SK-N-SH (cell line): ENCODE data around the gene RCE1. TPM values are rescaled to one million over a fixed set of nuclear protein-coding genes. Genes with fewer than 3 reads are reported as not detected.

Source experiments
- CTCF ChIA-PET: fragments of 300-600, 350-600 bp; formaldehyde crosslinking; extraction: SDS; loops from one replicate; lab custom pipeline; 2021; lab: Yijun Ruan, JAX
- POLR2A ChIA-PET: fragments of 350-600 bp; sonication (Branson Sonifier 250); formaldehyde crosslinking; extraction: SDS; loops from one replicate; lab custom pipeline; 2020; ENCODE audit warnings: antibody characterized with exemption, inconsistent platforms; lab: Yijun Ruan, JAX
- DNase-seq: peaks from one replicate; pipeline ENCODE4 v3.0.0; 2012
- H2AFZ ChIP-seq: fragments of 200-600 bp; sonication (generic); 2 replicates; pipeline ENCODE4 v1.8.1; 2016; ENCODE audit warnings: antibody characterized with exemption, mild to moderate bottlenecking, low read depth
- H3F3A ChIP-seq: fragments of 200-600 bp; sonication (generic); replicated peaks from 2 replicates; pipeline ENCODE3; 2016; ENCODE audit warnings: antibody characterized with exemption, mild to moderate bottlenecking; ENCODE audit not compliant: insufficient read depth
- H3K27ac ChIP-seq, 2 experiments: fragments of 200-500 bp in 1 of 2; fragments of 200-600 bp in 1 of 2; sonication (Bioruptor generic) in 1 of 2; sonication (generic), shearing (Covaris generic) in 1 of 2; 2 replicates each; pipeline versions ENCODE4 v1.5.1 to v1.6.1; 2014 to 2016; ENCODE audit warnings: low read depth in 2 of 2, inconsistent platforms in 1 of 2, low read length in 1 of 2, mild to moderate bottlenecking in 1 of 2, mixed read lengths in 1 of 2
- H3K27me3 ChIP-seq: fragments of 200-600 bp; sonication (generic), shearing (Covaris generic); 2 replicates; pipeline ENCODE4 v1.6.1; 2016; ENCODE audit warnings: mixed run types; ENCODE audit not compliant: insufficient read depth
- H3K36me3 ChIP-seq, 2 experiments: fragments of 200-500 bp in 1 of 2; fragments of 200-600 bp in 1 of 2; sonication (Bioruptor generic) in 1 of 2; sonication (generic) in 1 of 2; replicated peaks in 1 of 2; 2 replicates each; pipeline versions ENCODE3 to v1.5.1; 2014 to 2016; ENCODE audit warnings: low read length in 1 of 2, mild to moderate bottlenecking in 1 of 2; ENCODE audit not compliant: insufficient read depth in 2 of 2, control insufficient read depth in 1 of 2
- H3K4me1 ChIP-seq, 2 experiments: fragments of 200-500 bp in 1 of 2; fragments of 200-600 bp in 1 of 2; sonication (Bioruptor generic) in 1 of 2; sonication (generic), shearing (Covaris generic) in 1 of 2; 2 replicates each; pipeline versions ENCODE4 v1.5.1 to v1.6.1; 2014 to 2016; ENCODE audit warnings: low read depth in 1 of 2, low read length in 1 of 2, mixed run types in 1 of 2; ENCODE audit not compliant: insufficient read depth in 2 of 2, control insufficient read depth in 1 of 2
- H3K4me2 ChIP-seq: fragments of 200-600 bp; sonication (generic), shearing (Covaris generic); 2 replicates; pipeline ENCODE4 v1.6.1; 2017; ENCODE audit warnings: mixed run types
- H3K4me3 ChIP-seq, 2 experiments: fragments of 200-500 bp in 1 of 2; fragments of 200-600 bp in 1 of 2; sonication (Bioruptor generic) in 1 of 2; sonication (generic), shearing (Covaris generic) in 1 of 2; 2 replicates each; pipeline versions ENCODE4 v1.5.1 to v1.8.1; 2014 to 2016; ENCODE audit warnings: low read depth in 2 of 2, inconsistent platforms in 1 of 2, low read length in 1 of 2, mild to moderate bottlenecking in 1 of 2, mixed read lengths in 1 of 2, moderate library complexity in 1 of 2
- H3K79me2 ChIP-seq: fragments of 200-600 bp; sonication (generic); 2 replicates; pipeline ENCODE4 v1.8.1; 2017; ENCODE audit warnings: mild to moderate bottlenecking; ENCODE audit not compliant: insufficient read depth
- H3K9ac ChIP-seq: fragments of 200-600 bp; sonication (generic); 2 replicates; pipeline ENCODE4 v1.6.1; 2017; ENCODE audit warnings: mixed run types
- H3K9me2 ChIP-seq: fragments of 200-600 bp; sonication (generic); 2 replicates; pipeline ENCODE4 v1.6.1; 2017; ENCODE audit warnings: mixed run types
- H3K9me3 ChIP-seq: fragments of 200-600 bp; sonication (generic); 2 replicates; pipeline ENCODE4 v1.6.1; 2017; ENCODE audit warnings: mixed run types, mild to moderate bottlenecking, moderate library complexity
- H4K20me1 ChIP-seq: fragments of 200-600 bp; sonication (generic); 2 replicates; pipeline ENCODE4 v1.6.1; 2017; ENCODE audit warnings: mild to moderate bottlenecking, mixed run types; ENCODE audit not compliant: insufficient read depth
- CHD2 ChIP-seq: fragments of 150-350 bp; IDR thresholded peaks from 2 replicates; pipeline ENCODE4 v1.6.1; 2018; ENCODE audit warnings: low read length; ENCODE audit not compliant: partially characterized antibody
- ELF1 ChIP-seq: IDR thresholded peaks from 2 replicates; pipeline ENCODE4 v1.4.0; 2012
- EP300 ChIP-seq, 2 experiments: IDR thresholded peaks; 2 replicates each; pipeline versions ENCODE4 v1.4.0 to v1.6.1; 2012; ENCODE audit warnings: borderline replicate concordance in 1 of 2, low read depth in 1 of 2, low read length in 1 of 2
- EZH2phosphoT487 ChIP-seq: fragments of 200-600 bp; sonication (generic); IDR thresholded peaks from 2 replicates; pipeline ENCODE4 v1.6.1; 2017; ENCODE audit warnings: low read depth, mixed run types, mild to moderate bottlenecking, antibody characterized with exemption, moderate library complexity, borderline replicate concordance
- FOSL2 ChIP-seq: IDR thresholded peaks from 2 replicates; pipeline ENCODE4 v1.4.0; 2012; ENCODE audit warnings: low read depth, mild to moderate bottlenecking, moderate library complexity, borderline replicate concordance
- FOXJ3 ChIP-seq: sonication (generic); formaldehyde crosslinking; IDR thresholded peaks from 2 replicates; pipeline ENCODE4 v1.5.1; 2020; ENCODE audit warnings: mild to moderate bottlenecking, missing genetic modification reagents
- FOXM1 ChIP-seq: IDR thresholded peaks from 2 replicates; pipeline ENCODE4 v1.4.0; 2012; ENCODE audit warnings: low read depth, mild to moderate bottlenecking
- GABPA ChIP-seq: IDR thresholded peaks from 2 replicates; pipeline ENCODE4 v1.4.0; 2012; ENCODE audit warnings: low read depth, mild to moderate bottlenecking
- JUND ChIP-seq: IDR thresholded peaks from 2 replicates; pipeline ENCODE4 v1.4.0; 2012
- MEF2A ChIP-seq: IDR thresholded peaks from 2 replicates; pipeline ENCODE4 v1.4.0; 2012; ENCODE audit warnings: low read depth, borderline replicate concordance
- NFIC ChIP-seq: IDR thresholded peaks from 2 replicates; pipeline ENCODE4 v1.4.0; 2012; ENCODE audit warnings: borderline replicate concordance
- NRF1 ChIP-seq: IDR thresholded peaks from 2 replicates; pipeline ENCODE4 v1.6.1; 2012; ENCODE audit warnings: low read depth, mild to moderate bottlenecking, low read length
- POLR2AphosphoS5 ChIP-seq: IDR thresholded peaks from 2 replicates; pipeline ENCODE4 v1.6.1; 2012; ENCODE audit warnings: low read depth, low read length
- RAD21 ChIP-seq: IDR thresholded peaks from 2 replicates; pipeline ENCODE4 v1.6.1; 2012; ENCODE audit warnings: mild to moderate bottlenecking, low read length
- RXRA ChIP-seq: IDR thresholded peaks from 2 replicates; pipeline ENCODE4 v1.4.0; 2012; ENCODE audit warnings: low read depth, mild to moderate bottlenecking, borderline replicate concordance
- SIN3A ChIP-seq: IDR thresholded peaks from 2 replicates; pipeline ENCODE4 v1.6.1; 2012; ENCODE audit warnings: low read depth, mild to moderate bottlenecking, low read length, moderate library complexity, borderline replicate concordance
- SMC3 ChIP-seq: IDR thresholded peaks from 2 replicates; pipeline ENCODE4 v1.6.1; 2012; ENCODE audit warnings: low read depth, low read length, improper control_type of control experiment
- TAF1 ChIP-seq: IDR thresholded peaks from 2 replicates; pipeline ENCODE4 v1.6.1; 2012; ENCODE audit warnings: low read depth, mild to moderate bottlenecking, low read length, moderate library complexity, borderline replicate concordance
- TCF12 ChIP-seq: IDR thresholded peaks from 2 replicates; pipeline ENCODE4 v1.4.0; 2012
- TEAD4 ChIP-seq: IDR thresholded peaks from 2 replicates; pipeline ENCODE4 v1.4.0; 2012; ENCODE audit warnings: mild to moderate bottlenecking, borderline replicate concordance; ENCODE audit not compliant: insufficient read depth
- YY1 ChIP-seq: IDR thresholded peaks from 2 replicates; pipeline ENCODE4 v1.4.0; 2012; ENCODE audit warnings: low read depth, mild to moderate bottlenecking
- WGBS: methylation state at CpG from one replicate; pipeline ENCODE4 v1.1.6; 2017; ENCODE audit warnings: low lambda C conversion rate; 5-methylcytosine and 5-hydroxymethylcytosine counted together
- polyA plus RNA-seq, 3 experiments: library from polyadenylated mRNA; depleted of rRNA; stranded (reverse); fragments of >200 nt; gene quantifications; 2 replicates each; pipeline ENCODE4 v1.2.3, GENCODE V29; 2012
- TF ChIP-seq, protein P1 (sequence below): IDR thresholded peaks from 2 replicates; pipeline ENCODE4 v1.4.0; 2012; ENCODE audit warnings: low read depth
- TF ChIP-seq, protein P2 (sequence below): fragments of 200-600 bp; sonication (generic); IDR thresholded peaks from 2 replicates; pipeline ENCODE4 v1.6.1; 2017; ENCODE audit warnings: antibody characterized with exemption, mild to moderate bottlenecking, moderate library complexity

The RCE1 gene
- polyA plus RNA-seq, 1 of the 3 experiments (the other 2 are of a cell fraction) = 25.0 TPM

DNA sequence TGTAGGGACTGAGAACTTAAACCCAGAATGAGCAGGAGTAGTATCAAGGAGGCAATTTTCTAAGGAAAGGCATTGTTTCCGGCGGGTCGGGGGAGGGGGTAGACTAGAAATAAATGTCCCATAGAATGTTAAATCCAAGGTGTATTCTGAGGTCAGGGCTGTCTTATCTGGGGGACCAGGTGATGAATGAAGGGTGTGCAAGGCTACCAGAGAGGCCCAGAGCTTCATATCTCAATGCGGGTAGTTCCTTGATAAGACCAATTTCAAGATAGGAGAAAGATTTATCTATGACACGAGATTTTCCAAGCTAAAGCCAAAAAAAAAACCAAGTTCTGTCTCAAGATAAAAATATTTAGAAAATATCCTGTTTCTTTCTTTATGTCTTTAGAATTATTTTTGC lies 8.3 kb upstream of the RCE1 start (continued):
- TF ChIP-seq EZH2phosphoT487 = no peak
- TF ChIP-seq TCF12 = no peak
- TF ChIP-seq YY1 = no peak

DNA sequence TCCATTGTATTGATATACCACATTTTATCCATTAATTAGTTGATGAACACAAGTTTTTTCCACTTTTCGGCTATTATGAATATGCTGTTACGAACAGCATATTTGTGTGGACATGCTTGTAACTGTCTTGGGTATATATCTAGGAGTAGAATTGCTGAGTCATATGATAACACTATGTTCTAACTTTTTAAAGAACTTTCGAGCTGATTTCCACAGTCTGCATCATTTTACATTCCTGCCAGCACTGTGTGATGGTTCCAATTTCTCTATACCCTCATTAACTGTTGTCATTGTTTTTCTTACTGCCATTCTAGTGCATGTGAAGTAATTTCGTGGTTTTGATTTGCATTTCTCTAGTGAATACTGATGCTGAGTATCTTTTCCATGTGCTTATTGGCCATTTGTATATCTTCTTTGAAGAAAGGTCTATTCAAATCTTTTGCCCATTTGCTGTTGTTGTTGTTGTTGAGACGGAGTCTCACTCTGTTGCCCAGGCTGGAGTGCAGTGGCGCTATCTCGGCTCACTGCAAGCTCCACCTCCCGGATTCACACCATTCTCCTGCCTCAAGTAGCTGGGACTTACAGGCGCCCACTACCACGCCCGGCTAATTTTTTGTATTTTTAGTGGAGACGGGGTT lies 7.4 kb upstream of the RCE1 start:
- Histone ChIP-seq H3K36me3 (peaks cover 9 to 14% of the 10 kb centered on the region in 2 experiments), H3K27ac (peak overlapping the region in 1 of 2 experiments; percentile 25; a peak in 1 of 4 replicates), H3K4me1 (peaks cover 0 to 5% of the 10 kb centered on the region in 2 experiments; a peak in 2 of 4 replicates), H3K4me3 (no peak overlapping the region), H3K79me2 (peaks cover 15% of the 10 kb centered on the region; the same call in 1 of the 2 replicates), H3F3A (peaks cover 21% of the 10 kb centered on the region), H3K9me3 (no peaks in the 10 kb centered on the region), H2AFZ (no peak overlapping the region), H3K9ac (no peak overlapping the region), H4K20me1 (no peaks in the 10 kb centered on the region), H3K4me2 (no peak overlapping the region), H3K9me2 (no peaks in the 10 kb centered on the region), H3K27me3 (no peaks in the 10 kb centered on the region)
- POLR2A ChIA-PET = no interaction called here
- 94% methylated on average over 12 of the region's 12 CpGs for WGBS
- CTCF ChIA-PET = no interaction called here
- TF ChIP-seq POLR2AphosphoS5 (no peak), EP300 (IDR thresholded peaks at IDR 0.05; ENCODE audit: borderline replicate concordance in 1 of 2, low read depth in 1 of 2, low read length in 1 of 2) (no peak), MEF2A (no peak), NFIC (no peak), RXRA (no peak), NRF1 (no peak), FOXJ3 (CRISPR knock-in tag) (no peak), GABPA (no peak), CHD2 (no peak), JUND (no peak), FOXM1 (no peak), SMC3 (no peak), TAF1 (no peak), SIN3A (no peak), RAD21 (no peak), TEAD4 (no peak), FOSL2 (no peak), ELF1 (no peak)
- TF ChIP-seq, protein P1, sequence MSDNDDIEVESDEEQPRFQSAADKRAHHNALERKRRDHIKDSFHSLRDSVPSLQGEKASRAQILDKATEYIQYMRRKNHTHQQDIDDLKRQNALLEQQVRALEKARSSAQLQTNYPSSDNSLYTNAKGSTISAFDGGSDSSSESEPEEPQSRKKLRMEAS = no peak
- TF ChIP-seq, protein P2, sequence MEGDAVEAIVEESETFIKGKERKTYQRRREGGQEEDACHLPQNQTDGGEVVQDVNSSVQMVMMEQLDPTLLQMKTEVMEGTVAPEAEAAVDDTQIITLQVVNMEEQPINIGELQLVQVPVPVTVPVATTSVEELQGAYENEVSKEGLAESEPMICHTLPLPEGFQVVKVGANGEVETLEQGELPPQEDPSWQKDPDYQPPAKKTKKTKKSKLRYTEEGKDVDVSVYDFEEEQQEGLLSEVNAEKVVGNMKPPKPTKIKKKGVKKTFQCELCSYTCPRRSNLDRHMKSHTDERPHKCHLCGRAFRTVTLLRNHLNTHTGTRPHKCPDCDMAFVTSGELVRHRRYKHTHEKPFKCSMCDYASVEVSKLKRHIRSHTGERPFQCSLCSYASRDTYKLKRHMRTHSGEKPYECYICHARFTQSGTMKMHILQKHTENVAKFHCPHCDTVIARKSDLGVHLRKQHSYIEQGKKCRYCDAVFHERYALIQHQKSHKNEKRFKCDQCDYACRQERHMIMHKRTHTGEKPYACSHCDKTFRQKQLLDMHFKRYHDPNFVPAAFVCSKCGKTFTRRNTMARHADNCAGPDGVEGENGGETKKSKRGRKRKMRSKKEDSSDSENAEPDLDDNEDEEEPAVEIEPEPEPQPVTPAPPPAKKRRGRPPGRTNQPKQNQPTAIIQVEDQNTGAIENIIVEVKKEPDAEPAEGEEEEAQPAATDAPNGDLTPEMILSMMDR = no peak
- DNase-seq = no peak
